ENCODE measurements around the gene ERAL1. TPM values are rescaled to one million over a fixed set of nuclear protein-coding genes. Genes with fewer than 3 reads are reported as not detected.

Gene ERAL1
- total RNA-seq (2014; rRNA removed; shearing (Covaris generic)) (118 and 121 TPM in 2 replicates), polyA plus RNA-seq (2016; fragmentation: Nextera tagmentation; extraction: Ambion mirVana) (77.1 and 77.5 TPM in 2 replicates)
- long read RNA-seq, transcript ERAL1-201 (10 exons, 1,925 nt): major isoform, 94 of 107 reads
- long read RNA-seq, partial matches to known transcripts: 1 of 107 reads
- long read RNA-seq, other reads (novel, unspliced or antisense): 11 of 107 reads

- Mint-ChIP-seq H3K27me3 (ENCODE audit: insufficient read depth, low read depth, poor library complexity) (peaks cover 12% of the 10 kb centered on the region), H3K36me3 (ENCODE audit: low read depth) (peaks cover 32% of the 10 kb centered on the region), H3K4me1 (peaks cover 2% of the 10 kb centered on the region; the same call in 2 of the 3 replicates), H3K9me3 (no peaks in the 10 kb centered on the region), H3K4me3 (peak within 1 kb of the TSS; percentile 93), H3K27ac (peak within 1 kb of the TSS; percentile 89)
- no peak; the same call in 1 of the 2 replicates for TF ChIP-seq CREB1 (CRISPR knock-in tag; IDR thresholded peaks at IDR 0.05; ENCODE audit: low read depth)
- no peak for TF ChIP-seq ZNF114 (CRISPR knock-in tag; IDR thresholded peaks at IDR 0.05)
- peak; percentile 76 for TF ChIP-seq ETS1 (IDR thresholded peaks at IDR 0.05)
- TF ChIP-seq REST (IDR thresholded peaks at IDR 0.05; ENCODE audit: unreplicated experiment): no peak
- peak; percentile 78 for TF ChIP-seq POLR2AphosphoS5 (IDR thresholded peaks at IDR 0.05; ENCODE audit: low read depth)
- no peak for TF ChIP-seq JUNB (IDR thresholded peaks at IDR 0.05; ENCODE audit: unreplicated experiment)
- peak; percentile 43; the same call in 1 of the 2 replicates for TF ChIP-seq NANOG (IDR thresholded peaks at IDR 0.05; ENCODE audit: borderline replicate concordance)
- TF ChIP-seq EZH2 (IDR thresholded peaks at IDR 0.05; ENCODE audit: low read depth, unreplicated experiment): no peak
- TF ChIP-seq CTCF (conservative IDR thresholded peaks at IDR 0.05; ENCODE audit: low read depth in 2 of 2): no peak
- no peak for TF ChIP-seq EZH2phosphoT487 (IDR thresholded peaks at IDR 0.05; ENCODE audit: unreplicated experiment)
- TF ChIP-seq ZNF331 (CRISPR knock-in tag; IDR thresholded peaks at IDR 0.05; ENCODE audit: low read depth): no peak
- TF ChIP-seq ZNF462 (CRISPR knock-in tag; IDR thresholded peaks at IDR 0.05): no peak
- Histone ChIP-seq H3K9me2 (ENCODE audit: insufficient read depth) (no peaks in the 10 kb centered on the region), H3K79me2 (replicated peaks; ENCODE audit: insufficient read depth) (peaks cover 13% of the 10 kb centered on the region), H2AFZ (peak within 1 kb of the TSS; percentile 65), H3K27ac (ENCODE audit: low read depth) (peak within 1 kb of the TSS; percentile 86), H3F3A (replicated peaks; ENCODE audit: low read depth) (0 out of 2 replicates have a peak, but pooled peaks cover 7% of the 10 kb centered on the region), H4K20me1 (replicated peaks; ENCODE audit: insufficient read depth) (no peaks in the 10 kb centered on the region), H3K4me1 (ENCODE audit: insufficient read depth) (peaks cover 4% of the 10 kb centered on the region), H3K4me2 (peak within 1 kb of the TSS; percentile 92), H3K4me3 (peak within 1 kb of the TSS; percentile 70), H3K27me3 (ENCODE audit: insufficient read depth) (no peaks in the 10 kb centered on the region), H3K36me3 (ENCODE audit: insufficient read depth) (peaks cover 7% of the 10 kb centered on the region)
- peak; percentile 99 for ATAC-seq
- peak; percentile 95 for DNase-seq (ENCODE audit: low spot score)
Measured at GRCh38 chr17:28854457-28855335, at the start of gene ERAL1. Gene ERAL1, plus strand, starts transcription at chr17:28855016. Its CDS starts 19 bp downstream, at chr17:28855035.

All from GM23338 (cell line).